ENCODE measurements around the gene ADGRD1. TPM values are rescaled to one million over a fixed set of nuclear protein-coding genes. Genes with fewer than 3 reads are reported as not detected.

The ADGRD1 gene
- total RNA-seq, 4 donors from 2014 or later, result 8.3 to 18.1 (median 12.5) TPM

DNA sequence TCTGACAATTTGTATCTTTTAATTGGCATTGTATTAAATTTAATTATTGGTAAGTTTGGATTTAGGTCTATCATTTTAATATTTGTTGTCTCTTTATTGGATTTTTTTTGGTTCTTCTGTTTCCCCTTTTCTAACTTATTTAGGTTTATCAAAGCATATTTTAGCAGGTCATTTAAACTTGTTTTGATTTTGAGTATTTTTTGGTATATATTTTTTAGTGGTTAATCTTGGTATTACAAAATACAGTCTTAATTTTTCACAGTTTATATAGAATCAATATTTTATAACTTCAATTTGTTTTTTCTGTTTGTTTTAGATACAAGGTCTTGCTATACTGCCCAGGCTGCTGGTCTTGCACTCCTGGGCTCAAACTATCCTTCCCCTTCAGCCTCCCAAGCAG, 15.5 kb upstream of the ADGRD1 start:
- Histone ChIP-seq H3K27ac (no peak overlapping the region), H3K27me3 (no peaks in the 10 kb centered on the region), H3K4me1 (no peaks in the 10 kb centered on the region), H3K4me3 (no peak overlapping the region), H3K9me3 (no peaks in the 10 kb centered on the region), H3K36me3 (no peaks in the 10 kb centered on the region)
- no peak for TF ChIP-seq POLR2A (IDR thresholded peaks at IDR 0.05)
- TF ChIP-seq, protein P1, sequence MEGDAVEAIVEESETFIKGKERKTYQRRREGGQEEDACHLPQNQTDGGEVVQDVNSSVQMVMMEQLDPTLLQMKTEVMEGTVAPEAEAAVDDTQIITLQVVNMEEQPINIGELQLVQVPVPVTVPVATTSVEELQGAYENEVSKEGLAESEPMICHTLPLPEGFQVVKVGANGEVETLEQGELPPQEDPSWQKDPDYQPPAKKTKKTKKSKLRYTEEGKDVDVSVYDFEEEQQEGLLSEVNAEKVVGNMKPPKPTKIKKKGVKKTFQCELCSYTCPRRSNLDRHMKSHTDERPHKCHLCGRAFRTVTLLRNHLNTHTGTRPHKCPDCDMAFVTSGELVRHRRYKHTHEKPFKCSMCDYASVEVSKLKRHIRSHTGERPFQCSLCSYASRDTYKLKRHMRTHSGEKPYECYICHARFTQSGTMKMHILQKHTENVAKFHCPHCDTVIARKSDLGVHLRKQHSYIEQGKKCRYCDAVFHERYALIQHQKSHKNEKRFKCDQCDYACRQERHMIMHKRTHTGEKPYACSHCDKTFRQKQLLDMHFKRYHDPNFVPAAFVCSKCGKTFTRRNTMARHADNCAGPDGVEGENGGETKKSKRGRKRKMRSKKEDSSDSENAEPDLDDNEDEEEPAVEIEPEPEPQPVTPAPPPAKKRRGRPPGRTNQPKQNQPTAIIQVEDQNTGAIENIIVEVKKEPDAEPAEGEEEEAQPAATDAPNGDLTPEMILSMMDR (IDR thresholded peaks at IDR 0.05), result peak in 1 of 5 experiments; percentile 13
- TF ChIP-seq POLR2AphosphoS5 (IDR thresholded peaks at IDR 0.05), result no peak
- intact Hi-C loops (cut with DNase I; ENCODE audit: low total_unique reads), result no loop called here
- in situ Hi-C loops (cut with MboI; ENCODE audit: low pct_ligation_motif_present in 1 of 4, low pct_unique_long_range_greater_than_20kb in 1 of 4, low sequenced_read_pairs in 3 of 4), result no loop called here
- no peak for DNase-seq

- intact Hi-C loops (cut with DNase I; ENCODE audit: low total_unique reads) (no loop called here), in situ Hi-C loops (cut with MboI; ENCODE audit: low pct_ligation_motif_present in 1 of 4, low pct_unique_long_range_greater_than_20kb in 1 of 4, low sequenced_read_pairs in 3 of 4) (no loop called here)
- Histone ChIP-seq H3K27me3 (no peaks in the 10 kb centered on the region), H3K4me3 (no peak overlapping the region), H3K4me1 (peaks cover 0 to 8% (median 0%) of the 10 kb centered on the region in 4 donors), H3K27ac (no peak overlapping the region), H3K36me3 (no peaks in the 10 kb centered on the region), H3K9me3 (peaks cover 7 to 10% of the 10 kb centered on the region in 2 donors)
- TF ChIP-seq, protein P1 (IDR thresholded peaks at IDR 0.05), result no peak
- DNase-seq, result no peak
These were observed 8.8 kb upstream of the ADGRD1 start for GRCh38 chr12:130944878-130945277.

DNA sequence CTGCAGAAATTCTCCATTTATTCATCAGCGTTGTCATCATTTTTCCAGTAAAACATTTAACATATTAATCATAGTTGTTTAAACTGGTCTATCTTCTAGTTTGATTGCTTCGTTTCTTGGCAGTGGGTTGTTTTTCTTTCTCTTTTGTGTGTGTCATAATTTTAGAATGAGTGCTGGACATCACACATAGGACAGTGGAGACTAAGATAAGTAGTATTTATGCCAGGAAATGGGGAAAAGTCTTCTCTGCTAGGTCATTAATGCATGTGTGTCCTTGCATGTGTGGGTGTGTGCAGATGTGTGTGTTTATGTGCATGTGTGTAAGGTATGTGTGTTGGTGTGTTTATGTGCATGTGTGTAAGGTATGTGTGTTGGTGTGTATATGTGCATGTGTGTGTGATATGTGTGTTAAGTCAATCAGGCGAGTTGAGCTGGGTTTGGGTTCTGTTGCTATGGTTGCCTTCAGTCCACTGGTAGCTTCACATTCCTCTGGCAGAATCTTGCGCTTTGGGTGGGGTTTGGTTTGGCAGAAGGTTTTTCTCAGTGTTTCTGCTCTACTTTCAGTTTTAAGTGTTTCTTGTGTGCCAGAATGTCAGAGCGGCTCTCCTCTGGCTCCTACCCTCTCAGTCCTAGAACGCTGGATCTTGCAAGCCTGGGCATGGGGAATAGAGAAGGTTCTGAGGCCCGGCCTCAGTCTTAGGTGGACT, 7.8 kb upstream of the ADGRD1 start:
- TF ChIP-seq POLR2AphosphoS5 (IDR thresholded peaks at IDR 0.05) (no peak), EP300 (IDR thresholded peaks at IDR 0.05; ENCODE audit: low read depth) (no peak), POLR2A (IDR thresholded peaks at IDR 0.05) (no peak)
- TF ChIP-seq, protein P1 (IDR thresholded peaks at IDR 0.05), result no peak
- Histone ChIP-seq H3K36me3 (no peaks in the 10 kb centered on the region), H3K27ac (peak overlapping the region in 3 of 4 donors; percentile 13 to 26 (median 25)), H3K4me3 (no peak overlapping the region), H3K27me3 (no peaks in the 10 kb centered on the region), H3K9me3 (peaks cover 7 to 10% of the 10 kb centered on the region in 2 donors), H3K4me1 (peaks cover 0 to 8% (median 0%) of the 10 kb centered on the region in 4 donors)
- WGBS, 2 donors (ENCODE audit: low coverage in 1 of 2), result 57 to 79% methylated on average over 2 to 7 of the region's 7 CpGs
- in situ Hi-C loops (cut with MboI; ENCODE audit: low pct_ligation_motif_present in 1 of 4, low pct_unique_long_range_greater_than_20kb in 1 of 4, low sequenced_read_pairs in 3 of 4) (no loop called here), intact Hi-C loops (cut with DNase I; ENCODE audit: low total_unique reads) (no loop called here)
- DNase-seq, result no peak

GRCh38 chr12:130947028-130947613, 6.6 kb upstream of the ADGRD1 start:
- peaks cover 7 to 10% of the 10 kb centered on the region in 2 donors for H3K9me3 ChIP-seq
- no peak overlapping the region for H3K27ac ChIP-seq
- 62 to 66% methylated on average over 2 of the region's 2 CpGs for WGBS, 2 donors (ENCODE audit: low coverage in 1 of 2)
- in situ Hi-C loops (cut with MboI; ENCODE audit: low pct_ligation_motif_present in 1 of 4, low pct_unique_long_range_greater_than_20kb in 1 of 4, low sequenced_read_pairs in 3 of 4) (no loop called here), intact Hi-C loops (cut with DNase I; ENCODE audit: low total_unique reads) (no loop called here)
- H3K36me3 ChIP-seq, result no peaks in the 10 kb centered on the region
- no peak for TF ChIP-seq EP300 (IDR thresholded peaks at IDR 0.05; ENCODE audit: low read depth)
- TF ChIP-seq, protein P1 (IDR thresholded peaks at IDR 0.05), result no peak
- TF ChIP-seq POLR2AphosphoS5 (IDR thresholded peaks at IDR 0.05), result no peak
- TF ChIP-seq POLR2A (IDR thresholded peaks at IDR 0.05), result no peak
- H3K4me3 ChIP-seq, result no peak overlapping the region
- H3K4me1 ChIP-seq, result peaks cover 0 to 8% (median 0%) of the 10 kb centered on the region in 4 donors
- DNase-seq, result no peak
- no peaks in the 10 kb centered on the region for H3K27me3 ChIP-seq
